ENCODE results near the gene CLTA. TPM values are rescaled to one million over a fixed set of nuclear protein-coding genes. Genes with fewer than 3 reads are reported as not detected.
"Not testable (repeated sequence)": the region's sequence is repeated elsewhere in the genome, so short reads cannot be mapped to it uniquely, and the experiment has no call there.

Gene CLTA
- polyA plus RNA-seq, 4 donors = 274 to 298 (median 291) TPM

DNA sequence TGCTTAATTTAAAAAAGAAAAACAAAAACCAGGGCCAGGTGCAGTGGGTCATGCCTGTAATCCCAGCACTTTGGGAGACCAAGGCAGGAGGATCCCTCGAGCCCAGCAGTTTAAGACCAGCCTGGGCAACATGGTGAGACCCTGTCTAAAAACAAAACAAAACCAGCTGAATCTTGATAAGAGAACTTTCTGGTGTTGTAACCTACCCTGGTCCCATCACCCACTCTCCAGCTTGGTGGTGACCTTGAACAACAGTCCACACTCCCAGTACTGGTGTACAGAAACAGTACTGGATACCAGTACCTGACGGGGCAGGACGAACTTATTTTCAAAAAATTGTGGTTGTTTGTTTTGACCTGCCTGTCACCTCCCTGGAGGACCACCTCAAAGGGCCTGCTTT is 30.9 kb downstream of the CLTA start:
- DNase-seq (ENCODE audit: low read depth in 4 of 4, low spot score in 3 of 4) = no peak

DNA sequence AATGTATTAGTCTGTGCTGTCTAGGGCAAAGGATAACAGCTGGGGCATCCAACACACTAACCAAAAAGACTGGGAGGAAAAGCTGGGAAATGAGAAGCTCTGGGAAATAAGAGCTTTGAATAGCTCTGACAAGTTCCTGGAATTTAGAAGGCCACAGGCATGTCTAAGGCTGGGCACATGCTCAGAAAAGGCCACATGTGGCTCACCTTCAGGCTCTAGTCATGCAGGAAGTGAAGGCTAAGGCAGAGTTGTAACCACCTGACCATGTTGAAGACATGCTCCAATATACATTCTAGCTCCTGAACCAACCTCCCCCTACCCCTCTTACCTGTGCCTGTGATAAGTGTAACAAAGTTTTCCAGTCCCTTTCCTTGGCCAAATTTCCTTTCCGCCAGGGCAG is 31.7 kb downstream of the CLTA start:
- DNase-seq (ENCODE audit: low read depth in 4 of 4, low spot score in 3 of 4) = no peak

DNA sequence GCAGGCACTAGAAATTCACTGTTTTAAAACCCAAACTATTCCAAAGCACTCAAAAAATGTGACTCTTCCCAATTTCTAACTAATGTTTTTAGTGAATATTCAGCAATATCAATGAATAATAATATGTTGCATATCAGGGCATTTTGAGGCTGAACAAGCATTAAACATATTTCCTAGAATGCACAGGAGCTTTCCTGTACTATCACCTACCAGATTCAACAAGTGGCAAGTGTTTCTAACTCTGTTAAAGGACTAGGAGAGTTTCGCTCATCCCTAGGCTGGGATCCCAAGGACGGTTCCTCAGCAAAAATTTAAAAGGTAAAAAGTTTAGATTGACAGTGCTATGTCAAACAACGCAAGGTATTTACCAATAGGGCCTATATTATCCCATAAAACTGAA is 46.5 kb downstream of the CLTA start:
- DNase-seq (ENCODE audit: low read depth in 4 of 4, low spot score in 3 of 4) = no peak

- DNase-seq (ENCODE audit: low read depth in 4 of 4, low spot score in 3 of 4) = not testable (repeated sequence)
These were observed 48.5 kb downstream of the CLTA start for GRCh38 chr9:36239205-36239604.

DNA sequence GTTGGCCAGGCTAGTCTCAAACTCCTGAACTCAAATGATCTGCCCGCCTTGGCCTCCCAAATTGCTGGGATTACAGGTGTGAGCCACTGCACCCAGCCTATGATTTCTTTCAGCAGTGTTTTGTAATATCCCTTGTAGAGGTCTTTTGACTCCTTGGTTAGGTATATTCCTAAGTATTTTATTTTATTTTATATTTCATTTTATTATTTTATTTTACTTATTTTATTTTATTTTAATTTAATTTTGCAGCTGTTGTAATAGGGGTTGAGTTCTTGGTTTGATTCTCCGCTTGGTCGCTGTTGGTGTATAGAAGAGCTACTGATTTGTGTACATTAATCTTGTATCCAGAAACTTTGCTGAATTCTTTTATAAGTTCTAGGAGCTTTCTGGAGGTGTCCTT is 49.0 kb downstream of the CLTA start:
- DNase-seq (ENCODE audit: low read depth in 4 of 4, low spot score in 3 of 4) = not testable (repeated sequence)

- DNase-seq (ENCODE audit: low read depth in 4 of 4, low spot score in 3 of 4) = no peak
These were observed 55.2 kb downstream of the CLTA start for GRCh38 chr9:36245906-36246305.

DNA sequence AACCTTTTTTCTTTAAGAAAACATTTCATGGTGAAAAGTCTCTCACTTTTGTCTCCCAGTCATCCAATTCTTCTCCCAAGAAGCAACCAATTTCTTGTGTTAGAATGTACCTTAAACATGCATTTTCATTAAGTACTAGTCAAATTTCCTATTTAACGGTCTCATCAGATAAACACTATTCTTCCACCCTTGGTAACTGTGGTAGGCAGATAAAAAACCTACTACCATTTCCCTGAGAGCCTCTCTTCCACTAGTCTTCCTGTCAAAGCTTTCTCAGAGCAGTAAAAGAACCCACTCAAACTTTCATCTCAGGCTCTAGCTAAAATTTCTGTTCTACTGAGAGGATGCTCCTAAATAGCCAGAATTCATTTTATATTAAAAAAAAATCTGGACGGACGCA is 56.6 kb downstream of the CLTA start:
- no peak for DNase-seq (ENCODE audit: low read depth in 4 of 4, low spot score in 3 of 4)

GRCh38 chr9:36248061-36248460 is 57.3 kb downstream of the CLTA start:
- DNase-seq (ENCODE audit: low read depth in 4 of 4, low spot score in 3 of 4) = peak in 2 of 4 donors; percentile 27 to 28

- no peak for DNase-seq (ENCODE audit: low read depth in 4 of 4, low spot score in 3 of 4)
These were observed 58.5 kb downstream of the CLTA start for GRCh38 chr9:36249189-36249588.

GRCh38 chr9:36250079-36250478 is 59.4 kb downstream of the CLTA start:
- no peak for DNase-seq (ENCODE audit: low read depth in 4 of 4, low spot score in 3 of 4)

DNA sequence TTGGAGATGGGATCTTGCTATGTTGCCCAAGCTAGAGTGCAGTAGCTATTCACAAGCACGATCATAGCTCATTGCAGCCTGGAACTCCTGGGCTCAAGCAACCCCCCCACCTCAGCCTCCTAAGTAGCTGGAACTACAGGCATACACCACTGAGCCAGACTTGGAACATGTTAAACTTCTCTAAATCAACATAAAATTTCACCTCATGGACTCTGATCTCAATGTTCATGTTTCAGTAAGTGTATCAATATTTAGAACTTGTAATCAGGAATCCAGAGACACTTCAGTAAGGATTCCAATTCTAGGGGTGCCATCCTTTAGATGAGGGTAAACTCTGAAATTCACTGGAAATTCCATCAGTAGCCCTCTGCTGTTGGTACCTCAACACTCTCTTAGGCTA is 60.7 kb downstream of the CLTA start:
- no peak for DNase-seq (ENCODE audit: low read depth in 4 of 4, low spot score in 3 of 4)

- DNase-seq (ENCODE audit: low read depth in 4 of 4, low spot score in 3 of 4) = peak; percentile 90 to 94 (median 93)
These were observed 67.7 kb downstream of the CLTA start, which contains the start of gene GNE for GRCh38 chr9:36258208-36258995. Gene GNE, minus strand, starts transcription at chr9:36258448. Its CDS starts 9,093 bp downstream, at chr9:36249355.

DNA sequence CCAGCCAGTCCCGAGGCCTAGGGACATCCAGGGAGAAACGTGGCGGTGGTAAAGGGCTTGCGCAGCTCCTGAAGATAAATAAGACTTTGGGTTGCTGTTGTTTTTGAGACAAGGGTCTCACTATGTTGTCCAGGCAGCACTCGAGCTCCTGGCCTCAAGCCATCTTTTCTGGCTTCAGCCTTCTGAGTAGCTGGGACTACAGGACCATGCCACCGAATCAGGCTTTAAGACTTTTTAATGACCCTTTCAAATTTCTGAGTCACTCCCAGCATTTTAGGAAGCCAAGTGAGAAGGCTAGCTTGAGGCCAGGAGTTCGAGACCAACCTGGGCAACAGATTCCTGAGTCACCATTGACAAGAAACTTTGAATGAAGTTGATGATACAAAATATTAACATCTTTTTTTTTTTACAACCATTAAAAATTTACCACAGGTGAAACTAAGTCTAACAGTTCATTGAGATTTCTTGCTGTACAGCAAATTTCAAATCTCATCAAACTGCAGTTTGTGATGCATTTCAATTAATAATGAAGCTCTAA is 68.3 kb downstream of the CLTA start:
- no peak for DNase-seq (ENCODE audit: low read depth in 4 of 4, low spot score in 3 of 4)

Other genes starting within 250 kb of the CLTA start
- gene OR2S2, start 232.8 kb upstream of the CLTA start, polyA plus RNA-seq (ENCODE audit: insufficient read length in 4 of 4) = not detected
- 10 to 100 TPM; 28.3 to 34.0 (median 32.5) TPM for gene RECK, start 154.0 kb upstream of the CLTA start, polyA plus RNA-seq (ENCODE audit: insufficient read length in 4 of 4)
- gene GLIPR2, start 54.2 kb upstream of the CLTA start, polyA plus RNA-seq (ENCODE audit: insufficient read length in 4 of 4) = 10 to 100 TPM; 40.6 to 46.8 (median 43.8) TPM
- gene CCIN, start 21.5 kb upstream of the CLTA start, polyA plus RNA-seq (ENCODE audit: insufficient read length in 4 of 4) = under 1 TPM; 0.18 to 0.37 (median 0.32) TPM
- gene GNE, start 67.5 kb downstream of the CLTA start, polyA plus RNA-seq (ENCODE audit: insufficient read length in 4 of 4) = 10 to 100 TPM; 18.6 to 20.4 (median 19.6) TPM
- gene RNF38, start 209.3 kb downstream of the CLTA start, polyA plus RNA-seq (ENCODE audit: insufficient read length in 4 of 4) = 10 to 100 TPM; 43.2 to 54.5 (median 53.4) TPM